ENCODE results near the gene DCAF4L1.

The DCAF4L1 gene

DNA sequence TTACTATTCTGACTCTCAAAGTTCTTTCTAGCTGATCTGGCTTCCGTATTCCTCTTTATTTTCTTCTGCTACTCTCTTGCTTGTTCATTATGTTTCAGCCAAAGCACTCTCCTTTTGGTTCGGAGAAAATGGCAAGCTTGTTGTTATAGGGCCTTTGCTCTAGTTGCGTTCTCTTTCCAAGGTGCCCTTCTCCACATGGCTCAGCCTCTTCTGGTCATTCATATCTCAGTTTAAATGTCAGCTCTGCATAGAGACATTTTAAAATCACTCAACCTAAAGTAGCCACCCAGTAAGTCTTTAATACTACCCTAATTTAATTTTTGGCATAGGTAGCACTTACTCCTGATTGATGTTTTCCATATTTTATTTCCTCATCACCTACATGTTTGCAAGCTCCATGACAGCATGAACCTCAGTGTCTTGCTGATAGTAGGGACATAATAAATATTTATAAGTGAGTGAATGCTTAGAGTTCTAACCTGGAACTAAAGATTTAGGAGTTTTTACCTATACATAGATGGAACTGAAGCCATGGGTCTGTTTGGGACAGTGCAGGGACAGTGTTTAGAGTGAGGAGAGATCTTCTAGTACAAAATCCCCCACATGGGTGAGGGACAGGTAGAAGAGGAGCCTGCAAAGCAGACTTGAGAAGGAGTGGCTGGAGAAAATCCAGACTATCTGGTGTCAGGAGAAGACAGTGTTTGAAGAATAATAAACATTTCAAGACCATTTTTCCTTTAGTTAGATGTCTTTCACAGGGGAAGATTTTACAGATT, 26.6 kb downstream of the DCAF4L1 start:
- TF ChIP-seq EP300 (IDR thresholded peaks at IDR 0.05; ENCODE audit: borderline replicate concordance): no peak
- TF ChIP-seq RAD21 (IDR thresholded peaks at IDR 0.05; ENCODE audit: low read depth): no peak
- TF ChIP-seq, protein P1, sequence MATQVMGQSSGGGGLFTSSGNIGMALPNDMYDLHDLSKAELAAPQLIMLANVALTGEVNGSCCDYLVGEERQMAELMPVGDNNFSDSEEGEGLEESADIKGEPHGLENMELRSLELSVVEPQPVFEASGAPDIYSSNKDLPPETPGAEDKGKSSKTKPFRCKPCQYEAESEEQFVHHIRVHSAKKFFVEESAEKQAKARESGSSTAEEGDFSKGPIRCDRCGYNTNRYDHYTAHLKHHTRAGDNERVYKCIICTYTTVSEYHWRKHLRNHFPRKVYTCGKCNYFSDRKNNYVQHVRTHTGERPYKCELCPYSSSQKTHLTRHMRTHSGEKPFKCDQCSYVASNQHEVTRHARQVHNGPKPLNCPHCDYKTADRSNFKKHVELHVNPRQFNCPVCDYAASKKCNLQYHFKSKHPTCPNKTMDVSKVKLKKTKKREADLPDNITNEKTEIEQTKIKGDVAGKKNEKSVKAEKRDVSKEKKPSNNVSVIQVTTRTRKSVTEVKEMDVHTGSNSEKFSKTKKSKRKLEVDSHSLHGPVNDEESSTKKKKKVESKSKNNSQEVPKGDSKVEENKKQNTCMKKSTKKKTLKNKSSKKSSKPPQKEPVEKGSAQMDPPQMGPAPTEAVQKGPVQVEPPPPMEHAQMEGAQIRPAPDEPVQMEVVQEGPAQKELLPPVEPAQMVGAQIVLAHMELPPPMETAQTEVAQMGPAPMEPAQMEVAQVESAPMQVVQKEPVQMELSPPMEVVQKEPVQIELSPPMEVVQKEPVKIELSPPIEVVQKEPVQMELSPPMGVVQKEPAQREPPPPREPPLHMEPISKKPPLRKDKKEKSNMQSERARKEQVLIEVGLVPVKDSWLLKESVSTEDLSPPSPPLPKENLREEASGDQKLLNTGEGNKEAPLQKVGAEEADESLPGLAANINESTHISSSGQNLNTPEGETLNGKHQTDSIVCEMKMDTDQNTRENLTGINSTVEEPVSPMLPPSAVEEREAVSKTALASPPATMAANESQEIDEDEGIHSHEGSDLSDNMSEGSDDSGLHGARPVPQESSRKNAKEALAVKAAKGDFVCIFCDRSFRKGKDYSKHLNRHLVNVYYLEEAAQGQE (IDR thresholded peaks at IDR 0.05; ENCODE audit: low read depth): no peak
- no peak for TF ChIP-seq TEAD4 (IDR thresholded peaks at IDR 0.05)
- no peak for TF ChIP-seq NFIC (IDR thresholded peaks at IDR 0.05)
- TF ChIP-seq, protein P2, sequence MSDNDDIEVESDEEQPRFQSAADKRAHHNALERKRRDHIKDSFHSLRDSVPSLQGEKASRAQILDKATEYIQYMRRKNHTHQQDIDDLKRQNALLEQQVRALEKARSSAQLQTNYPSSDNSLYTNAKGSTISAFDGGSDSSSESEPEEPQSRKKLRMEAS (IDR thresholded peaks at IDR 0.05): no peak
- no peak for TF ChIP-seq CREB1 (IDR thresholded peaks at IDR 0.05; ENCODE audit: low read depth)
- TF ChIP-seq EGR1 (IDR thresholded peaks at IDR 0.05): no peak
- TF ChIP-seq ZBTB7A (IDR thresholded peaks at IDR 0.05; ENCODE audit: low read depth): no peak
- no peak for TF ChIP-seq FOXM1 (IDR thresholded peaks at IDR 0.05; ENCODE audit: borderline replicate concordance, low read depth)
- no peak for TF ChIP-seq CEBPB (IDR thresholded peaks at IDR 0.05)
- TF ChIP-seq, protein P3, sequence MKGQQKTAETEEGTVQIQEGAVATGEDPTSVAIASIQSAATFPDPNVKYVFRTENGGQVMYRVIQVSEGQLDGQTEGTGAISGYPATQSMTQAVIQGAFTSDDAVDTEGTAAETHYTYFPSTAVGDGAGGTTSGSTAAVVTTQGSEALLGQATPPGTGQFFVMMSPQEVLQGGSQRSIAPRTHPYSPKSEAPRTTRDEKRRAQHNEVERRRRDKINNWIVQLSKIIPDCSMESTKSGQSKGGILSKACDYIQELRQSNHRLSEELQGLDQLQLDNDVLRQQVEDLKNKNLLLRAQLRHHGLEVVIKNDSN (IDR thresholded peaks at IDR 0.05): no peak
- TF ChIP-seq TCF12 (IDR thresholded peaks at IDR 0.05; ENCODE audit: low read depth): no peak
- TF ChIP-seq TAF1 (IDR thresholded peaks at IDR 0.05; ENCODE audit: low read depth): no peak

DNA sequence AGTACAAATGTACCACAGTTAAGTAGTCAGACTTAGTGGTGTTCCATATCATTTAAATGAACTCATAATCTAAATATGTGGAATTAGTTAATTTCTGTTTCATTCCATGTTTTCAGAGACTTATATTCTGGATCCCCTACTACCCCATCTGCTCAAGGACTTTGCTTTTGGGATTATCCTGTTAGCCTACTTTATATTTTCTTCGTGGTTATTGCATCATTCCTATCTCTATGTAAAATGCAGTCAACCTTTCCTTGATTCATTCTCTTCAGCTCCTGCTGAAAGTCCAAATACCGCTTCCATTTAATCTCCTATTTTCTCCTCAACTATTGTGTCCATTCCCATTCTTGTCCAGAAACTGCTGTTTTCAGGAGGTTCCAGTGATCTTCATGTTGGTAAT, 33.9 kb downstream of the DCAF4L1 start:
- TF ChIP-seq EP300 (IDR thresholded peaks at IDR 0.05; ENCODE audit: borderline replicate concordance): no peak
- no peak for TF ChIP-seq TAF1 (IDR thresholded peaks at IDR 0.05; ENCODE audit: low read depth)
- TF ChIP-seq, protein P2 (IDR thresholded peaks at IDR 0.05): no peak
- no peak for TF ChIP-seq CEBPB (IDR thresholded peaks at IDR 0.05)
- no peak for TF ChIP-seq ZBTB7A (IDR thresholded peaks at IDR 0.05; ENCODE audit: low read depth)
- TF ChIP-seq, protein P3 (IDR thresholded peaks at IDR 0.05): no peak
- no peak for TF ChIP-seq EGR1 (IDR thresholded peaks at IDR 0.05)
- no peak for TF ChIP-seq RAD21 (IDR thresholded peaks at IDR 0.05; ENCODE audit: low read depth)
- no peak for TF ChIP-seq FOXM1 (IDR thresholded peaks at IDR 0.05; ENCODE audit: borderline replicate concordance, low read depth)
- TF ChIP-seq CREB1 (IDR thresholded peaks at IDR 0.05; ENCODE audit: low read depth): no peak
- TF ChIP-seq, protein P1 (IDR thresholded peaks at IDR 0.05; ENCODE audit: low read depth): no peak
- no peak for TF ChIP-seq TCF12 (IDR thresholded peaks at IDR 0.05; ENCODE audit: low read depth)
- no peak for TF ChIP-seq NFIC (IDR thresholded peaks at IDR 0.05)
- TF ChIP-seq YY1 (IDR thresholded peaks at IDR 0.05; ENCODE audit: low read depth): no peak

DNA sequence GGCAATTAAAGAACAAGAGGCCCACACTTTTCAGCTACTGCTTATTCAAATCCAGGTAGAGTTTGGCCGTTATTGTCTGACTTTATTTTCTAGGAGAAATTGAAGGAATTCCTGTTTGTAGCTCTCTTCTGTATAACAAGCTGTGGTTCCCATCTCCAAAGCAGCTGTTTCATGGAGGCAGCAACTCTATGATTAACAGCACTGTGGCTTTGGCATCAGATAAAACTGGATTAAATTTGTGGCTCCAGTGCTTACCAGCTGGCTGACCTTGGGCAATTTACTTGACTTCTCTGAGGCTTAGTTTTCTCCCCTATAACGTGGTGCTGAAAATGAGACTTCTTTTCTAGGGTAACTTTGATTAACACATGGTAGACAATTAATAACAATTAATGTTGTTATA, 36.9 kb downstream of the DCAF4L1 start:
- no peak for TF ChIP-seq YY1 (IDR thresholded peaks at IDR 0.05; ENCODE audit: low read depth)
